ENCODE measurements around the gene LRSAM1.

The LRSAM1 gene

DNA sequence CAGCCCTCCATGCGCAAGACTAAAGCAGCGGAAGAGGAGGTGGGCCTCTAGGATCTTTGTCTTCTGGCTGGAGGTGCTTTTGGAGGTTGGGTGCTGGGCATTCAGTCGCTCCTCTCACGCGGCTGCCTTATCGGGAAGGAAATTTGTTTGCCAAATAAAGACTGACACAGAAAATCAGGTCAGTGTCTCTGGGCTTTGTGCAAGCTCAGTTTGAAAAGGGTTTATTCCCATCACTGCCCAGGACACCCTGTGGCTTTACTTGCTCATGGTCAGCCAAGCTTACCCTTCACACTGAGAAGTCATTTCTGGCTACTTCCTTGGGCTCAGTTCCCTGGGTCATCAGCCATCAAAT is 43.8 kb upstream of the LRSAM1 start:
- no peaks in the 10 kb centered on the region for H3K9me3 ChIP-seq (ENCODE audit: insufficient read depth, low read length)
- no peak overlapping the region for H3K4me3 ChIP-seq (ENCODE audit: insufficient read depth, low read length, poor library complexity, severe bottlenecking)
- no peaks in the 10 kb centered on the region for H3K27me3 ChIP-seq (ENCODE audit: low read length)
- no peak overlapping the region for H3K4me2 ChIP-seq (ENCODE audit: low read depth, low read length, poor library complexity, severe bottlenecking)
- H3K9me2 ChIP-seq (replicated peaks; ENCODE audit: insufficient read depth, low read length) = no peaks in the 10 kb centered on the region
- TF ChIP-seq, protein P1, sequence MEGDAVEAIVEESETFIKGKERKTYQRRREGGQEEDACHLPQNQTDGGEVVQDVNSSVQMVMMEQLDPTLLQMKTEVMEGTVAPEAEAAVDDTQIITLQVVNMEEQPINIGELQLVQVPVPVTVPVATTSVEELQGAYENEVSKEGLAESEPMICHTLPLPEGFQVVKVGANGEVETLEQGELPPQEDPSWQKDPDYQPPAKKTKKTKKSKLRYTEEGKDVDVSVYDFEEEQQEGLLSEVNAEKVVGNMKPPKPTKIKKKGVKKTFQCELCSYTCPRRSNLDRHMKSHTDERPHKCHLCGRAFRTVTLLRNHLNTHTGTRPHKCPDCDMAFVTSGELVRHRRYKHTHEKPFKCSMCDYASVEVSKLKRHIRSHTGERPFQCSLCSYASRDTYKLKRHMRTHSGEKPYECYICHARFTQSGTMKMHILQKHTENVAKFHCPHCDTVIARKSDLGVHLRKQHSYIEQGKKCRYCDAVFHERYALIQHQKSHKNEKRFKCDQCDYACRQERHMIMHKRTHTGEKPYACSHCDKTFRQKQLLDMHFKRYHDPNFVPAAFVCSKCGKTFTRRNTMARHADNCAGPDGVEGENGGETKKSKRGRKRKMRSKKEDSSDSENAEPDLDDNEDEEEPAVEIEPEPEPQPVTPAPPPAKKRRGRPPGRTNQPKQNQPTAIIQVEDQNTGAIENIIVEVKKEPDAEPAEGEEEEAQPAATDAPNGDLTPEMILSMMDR (IDR thresholded peaks at IDR 0.05; ENCODE audit: insufficient read depth, low read length, poor library complexity, severe bottlenecking) = no peak
- no peak for TF ChIP-seq EZH2phosphoT487 (conservative IDR thresholded peaks at IDR 0.05; ENCODE audit: low read length)
- no peaks in the 10 kb centered on the region for H3K36me3 ChIP-seq (ENCODE audit: low read length)
- no peaks in the 10 kb centered on the region for H3F3A ChIP-seq (ENCODE audit: insufficient read depth)
- H3K9ac ChIP-seq (ENCODE audit: low read length) = no peak overlapping the region
- H2AFZ ChIP-seq (ENCODE audit: low read depth, low read length, severe bottlenecking) = no peak overlapping the region
- no peak overlapping the region for H3K27ac ChIP-seq (ENCODE audit: low read depth, low read length)
- H4K20me1 ChIP-seq (ENCODE audit: low read depth, low read length) = no peaks in the 10 kb centered on the region
- no peaks in the 10 kb centered on the region for H3K79me2 ChIP-seq (ENCODE audit: insufficient read depth, low read length)

DNA sequence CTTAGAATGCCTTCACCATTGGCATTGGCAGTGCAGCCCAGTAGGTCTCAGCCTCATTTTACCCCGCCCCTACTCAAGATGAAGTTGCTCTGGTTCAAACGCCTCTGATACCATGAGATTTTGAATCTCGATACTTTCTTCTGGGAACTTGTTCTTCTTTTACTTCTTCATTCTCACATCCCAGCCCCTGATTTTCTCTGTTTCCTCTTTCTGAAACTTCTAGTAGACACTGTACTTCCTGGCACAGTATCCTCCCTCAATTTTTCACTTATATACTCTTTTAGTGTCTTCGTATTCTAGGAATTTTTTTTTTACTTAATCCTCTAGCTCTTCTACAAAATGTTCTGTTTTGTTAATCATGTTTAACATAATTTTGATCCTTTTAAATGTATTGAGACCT is 40.2 kb upstream of the LRSAM1 start:
- H3K9me3 ChIP-seq (ENCODE audit: insufficient read depth, low read length) = no peaks in the 10 kb centered on the region
- H3K36me3 ChIP-seq (ENCODE audit: low read length) = no peaks in the 10 kb centered on the region
- H3K9ac ChIP-seq (ENCODE audit: low read length) = no peak overlapping the region
- no peak overlapping the region for H3K4me2 ChIP-seq (ENCODE audit: low read depth, low read length, poor library complexity, severe bottlenecking)
- no peaks in the 10 kb centered on the region for H3K27me3 ChIP-seq (ENCODE audit: low read length)
- H4K20me1 ChIP-seq (ENCODE audit: low read depth, low read length) = no peaks in the 10 kb centered on the region
- TF ChIP-seq, protein P1 (IDR thresholded peaks at IDR 0.05; ENCODE audit: insufficient read depth, low read length, poor library complexity, severe bottlenecking) = no peak
- TF ChIP-seq EZH2phosphoT487 (conservative IDR thresholded peaks at IDR 0.05; ENCODE audit: low read length) = no peak
- no peaks in the 10 kb centered on the region for H3K9me2 ChIP-seq (replicated peaks; ENCODE audit: insufficient read depth, low read length)
- H3K4me3 ChIP-seq (ENCODE audit: insufficient read depth, low read length, poor library complexity, severe bottlenecking) = no peak overlapping the region
- no peaks in the 10 kb centered on the region for H3F3A ChIP-seq (ENCODE audit: insufficient read depth)
- H3K79me2 ChIP-seq (ENCODE audit: insufficient read depth, low read length) = no peaks in the 10 kb centered on the region
- no peak overlapping the region for H2AFZ ChIP-seq (ENCODE audit: low read depth, low read length, severe bottlenecking)
- no peak overlapping the region for H3K27ac ChIP-seq (ENCODE audit: low read depth, low read length)

DNA sequence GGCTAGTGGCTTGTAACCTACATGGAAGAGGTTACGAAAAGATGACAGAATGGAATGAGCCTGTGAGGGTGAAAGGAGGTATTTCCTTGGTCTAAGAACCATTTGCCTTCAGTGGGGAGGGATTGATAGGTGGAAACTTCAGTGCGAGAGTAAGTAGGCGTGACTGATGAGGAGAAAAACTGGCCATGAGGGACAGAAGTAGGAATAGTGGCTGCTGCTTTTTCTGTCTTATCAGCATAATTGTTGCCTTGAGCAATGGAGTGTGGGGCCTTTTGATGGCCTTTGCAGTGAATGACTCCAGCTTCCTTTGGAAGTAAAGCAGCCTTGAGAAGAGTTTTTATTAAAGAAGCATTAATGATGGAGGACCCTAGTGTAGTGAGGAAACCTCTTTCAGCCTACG is 36.2 kb upstream of the LRSAM1 start:
- no peaks in the 10 kb centered on the region for H3K9me3 ChIP-seq (ENCODE audit: insufficient read depth, low read length)
- no peaks in the 10 kb centered on the region for H3K36me3 ChIP-seq (ENCODE audit: low read length)
- H4K20me1 ChIP-seq (ENCODE audit: low read depth, low read length) = no peaks in the 10 kb centered on the region
- H2AFZ ChIP-seq (ENCODE audit: low read depth, low read length, severe bottlenecking) = no peak overlapping the region
- no peaks in the 10 kb centered on the region for H3K9me2 ChIP-seq (replicated peaks; ENCODE audit: insufficient read depth, low read length)
- H3K4me2 ChIP-seq (ENCODE audit: low read depth, low read length, poor library complexity, severe bottlenecking) = no peak overlapping the region
- no peak for TF ChIP-seq EZH2phosphoT487 (conservative IDR thresholded peaks at IDR 0.05; ENCODE audit: low read length)
- TF ChIP-seq, protein P1 (IDR thresholded peaks at IDR 0.05; ENCODE audit: insufficient read depth, low read length, poor library complexity, severe bottlenecking) = no peak
- no peaks in the 10 kb centered on the region for H3K79me2 ChIP-seq (ENCODE audit: insufficient read depth, low read length)
- H3K27ac ChIP-seq (ENCODE audit: low read depth, low read length) = no peak overlapping the region
- no peaks in the 10 kb centered on the region for H3F3A ChIP-seq (ENCODE audit: insufficient read depth)
- no peak overlapping the region for H3K4me3 ChIP-seq (ENCODE audit: insufficient read depth, low read length, poor library complexity, severe bottlenecking)
- no peaks in the 10 kb centered on the region for H3K27me3 ChIP-seq (ENCODE audit: low read length)
- no peak overlapping the region for H3K9ac ChIP-seq (ENCODE audit: low read length)

DNA sequence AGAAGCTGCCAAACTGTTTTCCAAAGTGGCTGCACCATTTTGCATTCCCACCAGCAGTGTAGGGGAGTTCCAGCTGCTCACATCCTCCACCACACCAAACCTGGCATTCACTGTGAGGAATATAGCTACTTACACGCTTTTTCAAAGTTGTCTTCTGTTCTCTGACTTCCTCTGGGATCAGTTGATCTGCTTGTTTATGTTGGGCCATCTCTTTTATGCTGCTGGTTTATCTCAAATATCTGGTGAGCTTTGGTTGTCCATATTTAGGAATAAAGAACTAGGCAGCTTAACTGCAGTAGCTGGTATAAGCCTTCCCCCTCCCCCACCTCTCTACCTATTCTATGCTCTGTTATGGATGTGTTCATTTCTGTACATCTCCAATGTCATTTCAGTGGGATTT is 35.7 kb upstream of the LRSAM1 start:
- TF ChIP-seq, protein P1 (IDR thresholded peaks at IDR 0.05; ENCODE audit: insufficient read depth, low read length, poor library complexity, severe bottlenecking) = no peak
- no peak for TF ChIP-seq EZH2phosphoT487 (conservative IDR thresholded peaks at IDR 0.05; ENCODE audit: low read length)

More for the DNA sequence above, 35.7 kb upstream of the LRSAM1 start:
- H3K79me2 ChIP-seq (ENCODE audit: insufficient read depth, low read length) = no peaks in the 10 kb centered on the region
- no peak overlapping the region for H3K4me2 ChIP-seq (ENCODE audit: low read depth, low read length, poor library complexity, severe bottlenecking)
- H3K9me2 ChIP-seq (replicated peaks; ENCODE audit: insufficient read depth, low read length) = no peaks in the 10 kb centered on the region
- H3K36me3 ChIP-seq (ENCODE audit: low read length) = no peaks in the 10 kb centered on the region
- H3K9me3 ChIP-seq (ENCODE audit: insufficient read depth, low read length) = no peaks in the 10 kb centered on the region
- H3K9ac ChIP-seq (ENCODE audit: low read length) = no peak overlapping the region
- H2AFZ ChIP-seq (ENCODE audit: low read depth, low read length, severe bottlenecking) = no peak overlapping the region
- H3K27me3 ChIP-seq (ENCODE audit: low read length) = no peaks in the 10 kb centered on the region
- H3K27ac ChIP-seq (ENCODE audit: low read depth, low read length) = no peak overlapping the region
- no peaks in the 10 kb centered on the region for H3F3A ChIP-seq (ENCODE audit: insufficient read depth)
- H4K20me1 ChIP-seq (ENCODE audit: low read depth, low read length) = no peaks in the 10 kb centered on the region
- no peak overlapping the region for H3K4me3 ChIP-seq (ENCODE audit: insufficient read depth, low read length, poor library complexity, severe bottlenecking)

Data from SU-DHL-6 (cell line).